A673 (cell line): Measurements from ENCODE around the gene NPEPL1.

Experiments used
- EZH2 ChIP-seq: fragments of 200-600 bp; sonication (generic); IDR thresholded peaks from 2 replicates; pipeline ENCODE4 v1.6.1; 2017; ENCODE audit warnings: borderline replicate concordance, low read depth, mild to moderate bottlenecking, mixed read lengths, antibody characterized with exemption, low read length; ENCODE audit not compliant: poor library complexity, severe bottlenecking
- TF ChIP-seq, protein P1 (sequence below): fragments of 300-800, 200-600 bp; sonication (generic); conservative IDR thresholded peaks from 2 replicates; pipeline ENCODE4 v1.5.1; 2017; ENCODE audit warnings: low read depth, mild to moderate bottlenecking, antibody characterized with exemption, low read length, moderate library complexity, mixed read lengths

DNA sequence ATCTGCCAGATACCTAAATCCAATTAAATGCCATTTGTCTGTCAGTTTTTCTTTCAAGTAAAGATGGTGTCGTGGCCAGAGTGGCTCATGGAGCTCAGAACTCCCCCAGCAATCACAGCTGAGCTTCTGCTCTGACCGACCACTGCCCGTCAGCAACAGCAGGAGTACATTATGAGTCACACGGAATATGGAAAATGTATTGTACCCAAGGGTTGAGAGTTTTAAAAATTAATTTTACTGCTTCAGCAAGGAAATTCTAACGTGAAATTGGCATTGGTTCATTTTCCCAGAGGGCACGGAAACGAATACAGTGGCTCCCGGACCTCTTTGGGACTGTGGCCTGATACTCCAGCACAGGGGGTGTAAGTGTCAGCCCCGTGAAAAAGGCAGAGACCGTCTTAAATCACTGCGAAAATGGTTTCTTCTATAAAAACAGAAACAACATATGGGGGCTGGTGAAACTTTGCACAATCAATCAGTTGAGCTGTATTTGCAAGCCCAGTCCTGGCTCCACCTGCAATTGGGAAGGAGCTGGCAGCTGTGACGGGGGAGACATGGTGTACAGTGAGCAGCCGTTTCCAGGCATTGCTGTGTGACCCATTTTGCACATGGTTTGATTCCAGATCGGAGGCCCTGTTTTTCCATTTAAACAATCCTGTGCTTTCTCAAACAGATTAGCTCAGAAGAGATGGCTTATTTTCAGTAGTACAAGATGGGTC is 12.8 kb downstream of the NPEPL1 start:
- no peak for TF ChIP-seq EZH2
- TF ChIP-seq, protein P1, sequence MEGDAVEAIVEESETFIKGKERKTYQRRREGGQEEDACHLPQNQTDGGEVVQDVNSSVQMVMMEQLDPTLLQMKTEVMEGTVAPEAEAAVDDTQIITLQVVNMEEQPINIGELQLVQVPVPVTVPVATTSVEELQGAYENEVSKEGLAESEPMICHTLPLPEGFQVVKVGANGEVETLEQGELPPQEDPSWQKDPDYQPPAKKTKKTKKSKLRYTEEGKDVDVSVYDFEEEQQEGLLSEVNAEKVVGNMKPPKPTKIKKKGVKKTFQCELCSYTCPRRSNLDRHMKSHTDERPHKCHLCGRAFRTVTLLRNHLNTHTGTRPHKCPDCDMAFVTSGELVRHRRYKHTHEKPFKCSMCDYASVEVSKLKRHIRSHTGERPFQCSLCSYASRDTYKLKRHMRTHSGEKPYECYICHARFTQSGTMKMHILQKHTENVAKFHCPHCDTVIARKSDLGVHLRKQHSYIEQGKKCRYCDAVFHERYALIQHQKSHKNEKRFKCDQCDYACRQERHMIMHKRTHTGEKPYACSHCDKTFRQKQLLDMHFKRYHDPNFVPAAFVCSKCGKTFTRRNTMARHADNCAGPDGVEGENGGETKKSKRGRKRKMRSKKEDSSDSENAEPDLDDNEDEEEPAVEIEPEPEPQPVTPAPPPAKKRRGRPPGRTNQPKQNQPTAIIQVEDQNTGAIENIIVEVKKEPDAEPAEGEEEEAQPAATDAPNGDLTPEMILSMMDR, result no peak
